GM18526 (cell line): Measurements from ENCODE around the gene ADRB1.

Source experiments
- POLR2A ChIP-seq: IDR thresholded peaks from 3 replicates; pipeline ENCODE4 v1.6.1; 2011; ENCODE audit not compliant: insufficient read length; ENCODE audit errors: extremely low read depth

ADRB1 gene

DNA sequence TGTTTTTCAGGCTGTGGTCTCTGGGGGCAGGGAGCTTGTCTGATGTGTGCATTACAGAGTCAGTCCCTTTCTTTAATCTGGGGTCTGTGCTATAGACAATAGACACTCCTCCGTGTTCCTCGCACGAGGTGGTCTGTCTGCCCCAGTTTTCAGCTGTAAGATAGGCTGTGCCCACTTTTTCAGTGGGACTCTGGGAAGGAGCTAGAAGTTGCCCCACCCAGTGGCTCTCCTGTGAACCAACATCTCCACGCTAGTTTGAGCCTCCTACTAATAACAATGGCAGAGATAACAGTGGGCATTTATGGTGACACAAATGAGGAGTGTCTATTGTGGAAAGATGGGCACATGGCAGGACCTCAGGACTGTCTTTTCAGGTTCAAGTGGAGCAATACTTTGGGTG is 44.0 kb downstream of the ADRB1 start:
- TF ChIP-seq POLR2A = no peak

DNA sequence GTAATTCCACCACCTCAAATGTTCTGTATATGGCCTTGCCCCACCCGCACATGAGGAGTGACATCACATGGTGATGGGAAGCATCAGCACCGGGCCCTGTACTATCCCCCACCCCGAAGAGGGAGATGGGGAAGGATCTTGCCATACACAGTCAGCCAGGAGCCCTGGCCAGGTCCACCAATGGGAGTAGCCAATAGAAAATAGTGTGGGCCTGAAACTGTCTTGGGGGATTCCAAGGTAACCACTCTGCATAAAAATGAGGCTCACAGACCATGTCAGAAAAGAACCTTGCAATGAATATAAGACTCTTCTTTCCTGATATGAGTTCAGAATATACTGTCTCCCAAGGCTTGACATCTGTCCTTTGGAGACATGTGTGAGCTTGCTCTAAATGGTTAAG is 51.1 kb downstream of the ADRB1 start:
- no peak for TF ChIP-seq POLR2A

DNA sequence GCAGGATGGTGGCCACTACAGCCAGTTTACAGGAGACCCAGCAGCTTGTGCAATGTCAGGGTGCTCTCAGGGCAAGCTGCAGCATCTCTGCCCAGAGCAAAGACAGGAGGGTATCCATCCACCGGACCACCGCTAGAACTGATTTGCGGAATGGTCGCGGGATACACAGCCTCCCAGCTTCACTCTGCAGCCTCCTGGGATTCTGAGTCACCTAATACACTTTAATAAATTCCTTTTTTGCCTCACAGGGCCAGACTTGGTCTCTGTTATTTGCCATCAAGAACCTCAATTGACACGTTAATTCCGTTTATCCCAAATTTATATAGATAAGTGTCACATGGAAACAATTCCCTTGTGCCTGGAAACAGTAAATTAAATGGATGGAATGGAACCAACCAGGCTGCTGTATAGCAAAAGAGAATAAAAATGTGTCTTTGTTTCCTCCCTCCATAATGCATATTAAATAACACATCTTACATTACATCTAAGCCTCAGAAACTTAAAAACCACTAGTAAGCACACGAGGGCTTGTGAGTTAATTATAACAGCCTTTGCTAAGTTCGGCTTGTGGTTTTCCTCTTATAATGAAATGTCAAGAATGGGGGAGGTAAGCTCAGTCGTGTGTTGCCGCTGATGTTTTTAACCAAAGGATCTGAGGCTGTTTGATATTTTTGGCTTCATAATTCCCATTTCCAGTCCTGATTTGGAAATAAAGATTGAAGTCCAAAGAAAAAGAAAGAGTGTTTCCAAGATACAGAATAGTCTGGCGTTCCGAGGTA is 52.1 kb downstream of the ADRB1 start:
- no peak for TF ChIP-seq POLR2A
